HCT116 (cell line): ENCODE measurements around the gene OR10P1. TPM values are rescaled to one million over a fixed set of nuclear protein-coding genes. Genes with fewer than 3 reads are reported as not detected.

Source experiments
- ATAC-seq: fragments of 200-7000 bp; cut with Tn5 transposase; 2 replicates; pipeline ENCODE4 v1.9.1; 2020; ENCODE audit warnings: mild to moderate bottlenecking, moderate library complexity
- BruUV-seq: library from RNA; stranded (reverse); fragments of 400-500 nt; replicated peaks from 2 replicates; lab custom pipeline; 2021; lab: Mats Ljungman, UMichigan
- CTCF ChIA-PET: fragments of 300-600 bp; sonication (Branson Sonifier 250); formaldehyde crosslinking; loops from one replicate; lab custom pipeline; 2021; ENCODE audit warnings: antibody characterized with exemption; lab: Charles Lee
- POLR2A ChIA-PET: fragments of 300-600, 350-600 bp; sonication (Branson Sonifier 250); formaldehyde crosslinking; loops from one replicate; lab custom pipeline; 2021; ENCODE audit warnings: antibody characterized with exemption; lab: Charles Lee
- RAD21 ChIA-PET, 2 experiments: fragments of 300-600 bp; sonication (Branson Sonifier 250); formaldehyde crosslinking; loops; one replicate each; lab custom pipeline; 2023; ENCODE audit warnings: low total read pairs in 2 of 2; ENCODE audit not compliant: uncharacterized antibody in 2 of 2, unreplicated experiment in 2 of 2, low non-redundant PET in 1 of 2; lab: Charles Lee
- DNase-seq: peaks from one replicate; pipeline ENCODE4 v3.0.0-alpha.2; 2010; ENCODE audit warnings: low read depth, low spot score
- H2AFZ ChIP-seq: fragments of 200-600 bp; shearing (Covaris generic), sonication (generic); 2 replicates; pipeline ENCODE4 v1.6.1; 2017; ENCODE audit warnings: low read depth, mixed run types, mixed read lengths, antibody characterized with exemption, low read length; ENCODE audit not compliant: poor library complexity, severe bottlenecking
- H3K27ac ChIP-seq: 2 replicates; pipeline ENCODE4 v1.5.1; 2012; ENCODE audit warnings: low read depth, low read length
- H3K27me3 ChIP-seq: fragments of 200-600 bp; sonication (generic); 2 replicates; pipeline ENCODE4 v1.6.1; 2016; ENCODE audit warnings: mixed run types, low read length, mixed read lengths; ENCODE audit not compliant: insufficient read depth
- H3K36me3 ChIP-seq, 2 experiments: fragments of 200-500 bp in 1 of 2; fragments of 200-600 bp in 1 of 2; sonication (Bioruptor generic) in 1 of 2; sonication (generic) in 1 of 2; 2 replicates each; pipeline versions ENCODE4 v1.5.1 to v1.6.1; 2014 to 2016; ENCODE audit warnings: low read length in 2 of 2, inconsistent platforms in 1 of 2, mixed read lengths in 1 of 2, mixed run types in 1 of 2; ENCODE audit not compliant: insufficient read depth in 2 of 2, control insufficient read depth in 1 of 2
- H3K4me1 ChIP-seq, 2 experiments: fragments of 200-600 bp in 1 of 2; sonication (generic) in 1 of 2; 2 replicates each; pipeline versions ENCODE4 v1.5.1 to v1.6.1; 2012 to 2017; ENCODE audit warnings: low read length in 2 of 2, inconsistent platforms in 1 of 2, mild to moderate bottlenecking in 1 of 2, mixed read lengths in 1 of 2, mixed run types in 1 of 2, moderate library complexity in 1 of 2; ENCODE audit not compliant: insufficient read depth in 2 of 2, control insufficient read depth in 1 of 2
- H3K4me2 ChIP-seq: fragments of 200-600 bp; sonication (generic); 2 replicates; pipeline ENCODE4 v1.6.1; 2017; ENCODE audit warnings: mixed run types, low read length, mixed read lengths
- H3K4me3 ChIP-seq, 2 experiments: fragments of 200-600 bp in 1 of 2; sonication (generic) in 1 of 2; replicated peaks in 1 of 2; 2 replicates each; pipeline ENCODE4 v1.5.1; 2011 to 2016; ENCODE audit warnings: low read length in 2 of 2, control low read depth in 1 of 2, low read depth in 1 of 2, mild to moderate bottlenecking in 1 of 2, mixed read lengths in 1 of 2, mixed run types in 1 of 2
- H3K79me2 ChIP-seq: fragments of 200-600 bp; sonication (generic); 2 replicates; pipeline ENCODE4 v1.6.1; 2017; ENCODE audit warnings: mild to moderate bottlenecking, mixed run types, low read length, moderate library complexity, mixed read lengths; ENCODE audit not compliant: insufficient read depth
- H3K9ac ChIP-seq: fragments of 200-600 bp; sonication (generic); 2 replicates; pipeline ENCODE4 v1.6.1; 2016; ENCODE audit warnings: low read length, mixed read lengths
- H3K9me2 ChIP-seq: fragments of 200-600 bp; sonication (generic), shearing (Covaris generic); 2 replicates; pipeline ENCODE4 v1.6.1; 2017; ENCODE audit warnings: mixed run types, mild to moderate bottlenecking, moderate library complexity; ENCODE audit not compliant: insufficient read depth
- H3K9me3 ChIP-seq, 2 experiments: fragments of 200-500 bp in 1 of 2; fragments of 200-600 bp in 1 of 2; sonication (Bioruptor generic) in 1 of 2; sonication (generic) in 1 of 2; 2 replicates each; pipeline ENCODE4 v1.6.1; 2014 to 2017; ENCODE audit warnings: low read length in 2 of 2, mixed read lengths in 2 of 2, inconsistent platforms in 1 of 2, low read depth in 1 of 2, mild to moderate bottlenecking in 1 of 2, mixed run types in 1 of 2, moderate library complexity in 1 of 2; ENCODE audit not compliant: control insufficient read depth in 1 of 2, insufficient read depth in 1 of 2
- H4K20me1 ChIP-seq: fragments of 200-600 bp; sonication (generic), shearing (Covaris generic); 2 replicates; pipeline ENCODE4 v1.6.1; 2017; ENCODE audit warnings: mixed run types, mild to moderate bottlenecking, moderate library complexity; ENCODE audit not compliant: insufficient read depth
- ATF3 ChIP-seq: IDR thresholded peaks from 2 replicates; pipeline ENCODE4 v1.6.1; 2012
- CEBPB ChIP-seq: IDR thresholded peaks from 2 replicates; pipeline ENCODE4 v1.6.1; 2012; ENCODE audit warnings: low read depth
- CTCF ChIP-seq, 3 experiments: fragments of 200-600 bp in 1 of 3; sonication (generic) in 1 of 3; IDR thresholded peaks in 2 of 3; conservative IDR thresholded peaks in 1 of 3; 2 replicates each; pipeline ENCODE4 v1.5.1; 2012 to 2017; ENCODE audit warnings: low read depth in 2 of 3, low read length in 2 of 3, antibody characterized with exemption in 1 of 3, borderline replicate concordance in 1 of 3, control low read depth in 1 of 3, mild to moderate bottlenecking in 1 of 3, mixed read lengths in 1 of 3, mixed run types in 1 of 3, moderate library complexity in 1 of 3; ENCODE audit not compliant: insufficient read depth in 1 of 3
- EGR1 ChIP-seq: IDR thresholded peaks from 2 replicates; pipeline ENCODE4 v1.6.1; 2012; ENCODE audit warnings: low read depth
- ELF1 ChIP-seq: IDR thresholded peaks from 2 replicates; pipeline ENCODE4 v1.6.1; 2012; ENCODE audit warnings: low read depth, borderline replicate concordance
- EZH2 ChIP-seq: fragments of 200-600 bp; sonication (generic); IDR thresholded peaks from 2 replicates; pipeline ENCODE4 v1.6.1; 2017; ENCODE audit warnings: antibody characterized with exemption, mixed run types
- MAX ChIP-seq: IDR thresholded peaks from 2 replicates; pipeline ENCODE4 v1.6.1; 2012
- POLR2A ChIP-seq: IDR thresholded peaks from 2 replicates; pipeline ENCODE4 v1.7.0; 2011; ENCODE audit warnings: borderline replicate concordance; ENCODE audit not compliant: insufficient read depth, insufficient read length; ENCODE audit errors: extremely low read depth
- POLR2AphosphoS5 ChIP-seq: IDR thresholded peaks from 2 replicates; pipeline ENCODE4 v1.6.1; 2011; ENCODE audit warnings: mild to moderate bottlenecking, low read depth, low read length, moderate library complexity
- RAD21 ChIP-seq: IDR thresholded peaks from 2 replicates; pipeline ENCODE4 v1.6.1; 2012; ENCODE audit warnings: low read depth, mild to moderate bottlenecking
- REST ChIP-seq: IDR thresholded peaks from 2 replicates; pipeline ENCODE4 v1.6.1; 2012; ENCODE audit warnings: low read depth
- SIN3A ChIP-seq: IDR thresholded peaks from 2 replicates; pipeline ENCODE4 v1.6.1; 2012; ENCODE audit warnings: low read depth
- SRF ChIP-seq: IDR thresholded peaks from 2 replicates; pipeline ENCODE4 v1.6.1; 2012; ENCODE audit warnings: low read depth
- YY1 ChIP-seq: IDR thresholded peaks from 2 replicates; pipeline ENCODE4 v1.6.1; 2011; ENCODE audit warnings: low read length, low read depth, moderate library complexity, mild to moderate bottlenecking; ENCODE audit not compliant: insufficient replicate concordance; ENCODE audit errors: extremely low read depth
- ZBTB33 ChIP-seq: IDR thresholded peaks from 2 replicates; pipeline ENCODE4 v1.6.1; 2011; ENCODE audit warnings: mild to moderate bottlenecking, low read length, moderate library complexity; ENCODE audit not compliant: insufficient replicate concordance; ENCODE audit errors: extremely low read depth
- ZFX ChIP-seq: fragments of 450-650 bp; IDR thresholded peaks from 2 replicates; pipeline ENCODE4 v1.6.1; 2017
- ZNF274 ChIP-seq: fragments of 200-500 bp; sonication (Bioruptor generic); IDR thresholded peaks from 2 replicates; pipeline ENCODE4 v1.6.1; 2014; ENCODE audit warnings: mild to moderate bottlenecking, low read depth, low read length, inconsistent platforms
- intact Hi-C: fragments of 100-400 bp; cut with micrococcal nuclease; formaldehyde crosslinking; loops from 2 replicates; pipeline ENCODE4 v1.10.0; 2022
- total RNA-seq: library from RNA; stranded (reverse); gene quantifications from one replicate; pipeline ENCODE4 v1.2.1, GENCODE V29; 2021; ENCODE audit not compliant: unreplicated experiment

OR10P1 gene
- total RNA-seq, 1 experiment from 2014 or later: not detected

GRCh38 chr12:55654511-55655214 lies 18.0 kb downstream of the OR10P1 start:
- Histone ChIP-seq H3K4me1 (no peaks in the 10 kb centered on the region), H4K20me1 (no peaks in the 10 kb centered on the region), H3K9me2 (no peaks in the 10 kb centered on the region), H3K9ac (no peak overlapping the region), H3K27me3 (no peaks in the 10 kb centered on the region), H3K27ac (no peak overlapping the region), H2AFZ (no peak overlapping the region), H3K79me2 (no peaks in the 10 kb centered on the region), H3K36me3 (no peaks in the 10 kb centered on the region), H3K4me2 (no peak overlapping the region), H3K9me3 (no peaks in the 10 kb centered on the region), H3K4me3 (no peak overlapping the region)
- ChIA-PET POLR2A (no interaction called here), CTCF (interaction anchor here (0.9 to 5.1 kb wide), 4 partner anchors 8 to 83 kb away, joined by 3 to 40 read pairs (median 18); no protein-coding TSS in a partner anchor), RAD21 (interaction anchor here in 1 of 2 experiments (0.9 kb wide), 1 partner anchor 9 kb away, joined by 3 read pairs; no protein-coding TSS in a partner anchor)
- TF ChIP-seq ZFX (no peak), EGR1 (no peak), SRF (no peak), SIN3A (no peak), RAD21 (no peak), ZBTB33 (no peak), ZNF274 (no peak), ATF3 (no peak), MAX (no peak), CEBPB (no peak), REST (no peak), CTCF (IDR thresholded peaks at IDR 0.05 in 2 of 3, conservative IDR thresholded peaks at IDR 0.05 in 1 of 3; ENCODE audit: borderline replicate concordance in 1 of 3, insufficient read depth in 1 of 3, low read depth in 2 of 3, low read length in 2 of 3) (no peak), YY1 (no peak), EZH2 (no peak), POLR2AphosphoS5 (no peak), POLR2A (no peak), ELF1 (no peak)
- ATAC-seq (no peak), DNase-seq (no peak)
- no TSS peak for BruUV-seq
- intact Hi-C loops: loop anchor here (10.0 kb wide), 1 partner anchor 140 kb away; no protein-coding TSS in a partner anchor
